ENCODE data around the gene XAF1. TPM values are rescaled to one million over a fixed set of nuclear protein-coding genes. Genes with fewer than 3 reads are reported as not detected.
A peak's percentile ranks its signal among the peaks of the same experiment; 100 is the strongest.
"Not testable (repeated sequence)": the region's sequence is repeated elsewhere in the genome, so short reads cannot be mapped to it uniquely, and the experiment has no call there.

Gene XAF1
- polyA plus RNA-seq (ENCODE audit: insufficient read length in 3 of 3), result 10 to 100 TPM in 1 of 3 donors, 1 to 10 TPM in 2; 5.5 to 32.6 (median 9.8) TPM
- long read RNA-seq, donor 1, result 0 reads
- long read RNA-seq, donor 2, result 0 reads
- long read RNA-seq, donor 3, result 0 reads
- long read RNA-seq, donor 4, result 0 reads
- long read RNA-seq, donor 5, result 0 reads
- long read RNA-seq, donor 6, partial matches to known transcripts, result 0 of 2 reads
- long read RNA-seq, donor 6, other reads (novel, unspliced or antisense), result 0 of 2 reads
- long read RNA-seq, donor 7, partial matches to known transcripts, result 0 of 1 reads
- long read RNA-seq, donor 7, other reads (novel, unspliced or antisense), result 0 of 1 reads
- long read RNA-seq, donor 8, result 0 reads
- long read RNA-seq, donor 9, result 0 reads
- long read RNA-seq, donor 10, partial matches to known transcripts, result 0 of 1 reads
- long read RNA-seq, donor 10, other reads (novel, unspliced or antisense), result 0 of 1 reads
- long read RNA-seq, donor 11, result 0 reads
- long read RNA-seq, donor 12, result 0 reads
- long read RNA-seq, donor 13, result 0 reads
- long read RNA-seq, donor 14, result 0 reads
- long read RNA-seq, donor 15, result 0 reads
- long read RNA-seq, donor 16, partial matches to known transcripts, result 0 of 2 reads
- long read RNA-seq, donor 16, other reads (novel, unspliced or antisense), result 0 of 2 reads

GRCh38 chr17:6755731-6756184, at the start of gene XAF1:
TSS of gene XAF1 (plus strand) at chr17:6756046. CDS start at chr17:6756079, 33 bp downstream.
- DNase-seq (ENCODE audit: extremely low read depth in 1 of 11, low read depth in 9 of 11, low spot score in 4 of 11), result peak in 1 of 11 donors; percentile 12

GRCh38 chr17:6706499-6706898, 49.3 kb upstream of the XAF1 start:
- DNase-seq (ENCODE audit: extremely low read depth in 1 of 11, low read depth in 9 of 11, low spot score in 4 of 11), result no peak

- no peak for DNase-seq (ENCODE audit: extremely low read depth in 1 of 11, low read depth in 9 of 11, low spot score in 4 of 11)
Observed at GRCh38 chr17:6706996-6707395, 48.9 kb upstream of the XAF1 start.

- no peak for DNase-seq (ENCODE audit: extremely low read depth in 1 of 11, low read depth in 9 of 11, low spot score in 4 of 11)
Observed at GRCh38 chr17:6708357-6708961, 47.4 kb upstream of the XAF1 start.

GRCh38 chr17:6710317-6710716, 45.5 kb upstream of the XAF1 start:
- no peak for DNase-seq (ENCODE audit: extremely low read depth in 1 of 11, low read depth in 9 of 11, low spot score in 4 of 11)

GRCh38 chr17:6711081-6711674, 44.7 kb upstream of the XAF1 start:
- no peak for DNase-seq (ENCODE audit: extremely low read depth in 1 of 11, low read depth in 9 of 11, low spot score in 4 of 11)

GRCh38 chr17:6711681-6712057, 44.2 kb upstream of the XAF1 start:
- no peak for DNase-seq (ENCODE audit: extremely low read depth in 1 of 11, low read depth in 9 of 11, low spot score in 4 of 11)

GRCh38 chr17:6712058-6712853, 43.6 kb upstream of the XAF1 start:
- DNase-seq (ENCODE audit: extremely low read depth in 1 of 11, low read depth in 9 of 11, low spot score in 4 of 11), result peak in 3 of 11 donors; percentile 12 to 17 (median 13)

- DNase-seq (ENCODE audit: extremely low read depth in 1 of 11, low read depth in 9 of 11, low spot score in 4 of 11), result no peak
Observed at GRCh38 chr17:6712854-6713129, 43.1 kb upstream of the XAF1 start.

GRCh38 chr17:6713130-6713917, 42.5 kb upstream of the XAF1 start, which contains the start of gene SLC13A5:
TSS of gene SLC13A5 (minus strand) at chr17:6713369. CDS start at chr17:6713333, 36 bp downstream.
- peak in 2 of 11 donors; percentile 30 to 36 for DNase-seq (ENCODE audit: extremely low read depth in 1 of 11, low read depth in 9 of 11, low spot score in 4 of 11)

GRCh38 chr17:6713918-6714271, 42.0 kb upstream of the XAF1 start:
- no peak for DNase-seq (ENCODE audit: extremely low read depth in 1 of 11, low read depth in 9 of 11, low spot score in 4 of 11)

GRCh38 chr17:6714315-6714874, 41.5 kb upstream of the XAF1 start:
- no peak for DNase-seq (ENCODE audit: extremely low read depth in 1 of 11, low read depth in 9 of 11, low spot score in 4 of 11)

- no peak for DNase-seq (ENCODE audit: extremely low read depth in 1 of 11, low read depth in 9 of 11, low spot score in 4 of 11)
Observed at GRCh38 chr17:6716736-6717135, 39.1 kb upstream of the XAF1 start.

GRCh38 chr17:6721744-6722143, 34.1 kb upstream of the XAF1 start:
- DNase-seq (ENCODE audit: extremely low read depth in 1 of 11, low read depth in 9 of 11, low spot score in 4 of 11), result no peak

GRCh38 chr17:6724009-6724408, 31.8 kb upstream of the XAF1 start:
- DNase-seq (ENCODE audit: extremely low read depth in 1 of 11, low read depth in 9 of 11, low spot score in 4 of 11), result no peak

GRCh38 chr17:6729531-6729930, 26.3 kb upstream of the XAF1 start:
- no peak for DNase-seq (ENCODE audit: extremely low read depth in 1 of 11, low read depth in 9 of 11, low spot score in 4 of 11)

GRCh38 chr17:6746665-6747064, 9.2 kb upstream of the XAF1 start:
- DNase-seq (ENCODE audit: extremely low read depth in 1 of 11, low read depth in 9 of 11, low spot score in 4 of 11), result not testable (repeated sequence)

- DNase-seq (ENCODE audit: extremely low read depth in 1 of 11, low read depth in 9 of 11, low spot score in 4 of 11), result no peak
Observed at GRCh38 chr17:6748617-6749016, 7.2 kb upstream of the XAF1 start.
